DND-41 (cell line): Measurements from ENCODE around the gene CD93.

Experiments used
- ATAC-seq: fragments of 200-7000 bp; cut with Tn5 transposase; 3 replicates; pipeline ENCODE4 v1.9.1; 2021; ENCODE audit warnings: low read depth; ENCODE audit not compliant: insufficient read depth
- DNase-seq: peaks from one replicate; pipeline ENCODE4 v3.0.0-alpha.2; 2020
- H2AFZ ChIP-seq: 2 replicates; pipeline ENCODE4 v1.6.0; 2012; ENCODE audit warnings: low read depth, low read length
- H3K27ac ChIP-seq: 2 replicates; pipeline ENCODE4 v1.5.1; 2012; ENCODE audit warnings: low read length, inconsistent platforms
- H3K27me3 ChIP-seq: fragments of 200-600 bp; sonication (generic); 2 replicates; pipeline ENCODE4 v1.6.0; 2012; ENCODE audit warnings: low read length, mild to moderate bottlenecking, inconsistent platforms; ENCODE audit not compliant: insufficient read depth, poor library complexity
- H3K36me3 ChIP-seq: 2 replicates; pipeline ENCODE4 v1.5.1; 2012; ENCODE audit warnings: low read length, inconsistent platforms; ENCODE audit not compliant: insufficient read depth
- H3K4me1 ChIP-seq: 2 replicates; pipeline ENCODE4 v1.5.1; 2012; ENCODE audit warnings: mild to moderate bottlenecking, low read length; ENCODE audit not compliant: insufficient read depth
- H3K4me2 ChIP-seq: 2 replicates; pipeline ENCODE4 v1.6.0; 2012; ENCODE audit warnings: mild to moderate bottlenecking, moderate library complexity, low read length, inconsistent platforms; ENCODE audit not compliant: insufficient read depth
- H3K4me3 ChIP-seq, 2 experiments: fragments of 200-600 bp in 1 of 2; shearing (Covaris generic) in 1 of 2; 2 replicates each; pipeline ENCODE4 v1.5.1; 2012 to 2016; ENCODE audit warnings: inconsistent platforms in 2 of 2, low read length in 2 of 2, mild to moderate bottlenecking in 2 of 2, low read depth in 1 of 2, moderate library complexity in 1 of 2
- H3K79me2 ChIP-seq: 2 replicates; pipeline ENCODE4 v1.6.0; 2012; ENCODE audit warnings: low read length, inconsistent platforms; ENCODE audit not compliant: insufficient read depth
- H3K9ac ChIP-seq: 2 replicates; pipeline ENCODE4 v1.6.0; 2012; ENCODE audit warnings: low read depth, mild to moderate bottlenecking, inconsistent platforms, low read length, moderate library complexity
- H3K9me3 ChIP-seq: 2 replicates; pipeline ENCODE4 v1.5.1; 2012; ENCODE audit warnings: low read length, moderate library complexity, mild to moderate bottlenecking, inconsistent platforms; ENCODE audit not compliant: insufficient read depth, severe bottlenecking
- H4K20me1 ChIP-seq: 2 replicates; pipeline ENCODE4 v1.6.0; 2012; ENCODE audit warnings: low read length; ENCODE audit not compliant: insufficient read depth
- EZH2 ChIP-seq: IDR thresholded peaks from 3 replicates; pipeline ENCODE4 v1.6.1; 2012; ENCODE audit warnings: borderline replicate concordance, low read depth, mild to moderate bottlenecking, moderate library complexity, low read length, inconsistent platforms; ENCODE audit not compliant: severe bottlenecking
- TF ChIP-seq, protein P1 (sequence below): IDR thresholded peaks from 2 replicates; pipeline ENCODE4 v1.5.1; 2012; ENCODE audit warnings: borderline replicate concordance, low read length, moderate library complexity, mild to moderate bottlenecking; ENCODE audit not compliant: poor library complexity, severe bottlenecking; ENCODE audit errors: extremely low read depth

CD93 gene

GRCh38 chr20:23125159-23125558 lies 39.0 kb upstream of the CD93 start:
- peak; percentile 70 for DNase-seq
- TF ChIP-seq, protein P1, sequence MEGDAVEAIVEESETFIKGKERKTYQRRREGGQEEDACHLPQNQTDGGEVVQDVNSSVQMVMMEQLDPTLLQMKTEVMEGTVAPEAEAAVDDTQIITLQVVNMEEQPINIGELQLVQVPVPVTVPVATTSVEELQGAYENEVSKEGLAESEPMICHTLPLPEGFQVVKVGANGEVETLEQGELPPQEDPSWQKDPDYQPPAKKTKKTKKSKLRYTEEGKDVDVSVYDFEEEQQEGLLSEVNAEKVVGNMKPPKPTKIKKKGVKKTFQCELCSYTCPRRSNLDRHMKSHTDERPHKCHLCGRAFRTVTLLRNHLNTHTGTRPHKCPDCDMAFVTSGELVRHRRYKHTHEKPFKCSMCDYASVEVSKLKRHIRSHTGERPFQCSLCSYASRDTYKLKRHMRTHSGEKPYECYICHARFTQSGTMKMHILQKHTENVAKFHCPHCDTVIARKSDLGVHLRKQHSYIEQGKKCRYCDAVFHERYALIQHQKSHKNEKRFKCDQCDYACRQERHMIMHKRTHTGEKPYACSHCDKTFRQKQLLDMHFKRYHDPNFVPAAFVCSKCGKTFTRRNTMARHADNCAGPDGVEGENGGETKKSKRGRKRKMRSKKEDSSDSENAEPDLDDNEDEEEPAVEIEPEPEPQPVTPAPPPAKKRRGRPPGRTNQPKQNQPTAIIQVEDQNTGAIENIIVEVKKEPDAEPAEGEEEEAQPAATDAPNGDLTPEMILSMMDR, result no peak
- no peak for TF ChIP-seq EZH2
- Histone ChIP-seq H3K27ac (peak overlapping the region; percentile 97), H3K4me2 (peak overlapping the region; percentile 50), H3K4me3 (peak overlapping the region in 1 of 2 experiments; percentile 16; a peak in 1 of 4 replicates), H4K20me1 (no peaks in the 10 kb centered on the region), H3K9me3 (no peaks in the 10 kb centered on the region), H3K27me3 (no peaks in the 10 kb centered on the region), H3K36me3 (no peaks in the 10 kb centered on the region), H2AFZ (no peak overlapping the region), H3K9ac (peak overlapping the region; percentile 65), H3K4me1 (peaks cover 94% of the 10 kb centered on the region), H3K79me2 (peaks cover 11% of the 10 kb centered on the region)
- peak; percentile 14; the same call in 2 of the 3 replicates for ATAC-seq

DNA sequence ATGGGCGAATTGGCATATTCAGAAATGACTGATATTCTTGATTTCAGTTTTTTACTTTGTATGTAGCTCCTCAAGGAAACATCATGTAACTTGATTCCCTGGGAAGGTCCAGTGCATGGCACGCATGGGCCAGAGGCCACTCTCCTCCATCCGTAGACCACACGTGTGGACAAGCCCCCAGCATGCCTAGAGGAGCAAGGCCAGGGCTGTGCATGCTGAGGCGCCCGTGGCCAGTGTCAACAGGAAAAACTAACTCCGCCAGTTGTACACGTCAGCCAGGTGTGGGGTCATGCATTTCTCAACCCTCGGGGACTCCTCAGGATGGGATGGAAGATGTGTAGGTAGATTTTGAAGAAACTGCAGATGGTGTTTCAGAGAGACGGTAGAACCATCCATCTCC lies 37.8 kb upstream of the CD93 start:
- DNase-seq (no peak), ATAC-seq (no peak)
- H3K4me3 ChIP-seq, result no peak overlapping the region
- H4K20me1 ChIP-seq, result no peaks in the 10 kb centered on the region
- peak overlapping the region; percentile 65 for H3K9ac ChIP-seq
- H3K79me2 ChIP-seq, result peaks cover 19% of the 10 kb centered on the region
- peak overlapping the region; percentile 50; the same call in 1 of the 2 replicates for H3K4me2 ChIP-seq
- no peak for TF ChIP-seq EZH2
- TF ChIP-seq, protein P1, result no peak
- no peaks in the 10 kb centered on the region for H3K9me3 ChIP-seq
- H3K27me3 ChIP-seq, result no peaks in the 10 kb centered on the region
- peaks cover 99% of the 10 kb centered on the region for H3K4me1 ChIP-seq
- H3K36me3 ChIP-seq, result no peaks in the 10 kb centered on the region
- peak overlapping the region; percentile 97 for H3K27ac ChIP-seq
- 0 out of 2 replicates have a peak overlapping the region, but pooled peaks have one; percentile 1 for H2AFZ ChIP-seq

DNA sequence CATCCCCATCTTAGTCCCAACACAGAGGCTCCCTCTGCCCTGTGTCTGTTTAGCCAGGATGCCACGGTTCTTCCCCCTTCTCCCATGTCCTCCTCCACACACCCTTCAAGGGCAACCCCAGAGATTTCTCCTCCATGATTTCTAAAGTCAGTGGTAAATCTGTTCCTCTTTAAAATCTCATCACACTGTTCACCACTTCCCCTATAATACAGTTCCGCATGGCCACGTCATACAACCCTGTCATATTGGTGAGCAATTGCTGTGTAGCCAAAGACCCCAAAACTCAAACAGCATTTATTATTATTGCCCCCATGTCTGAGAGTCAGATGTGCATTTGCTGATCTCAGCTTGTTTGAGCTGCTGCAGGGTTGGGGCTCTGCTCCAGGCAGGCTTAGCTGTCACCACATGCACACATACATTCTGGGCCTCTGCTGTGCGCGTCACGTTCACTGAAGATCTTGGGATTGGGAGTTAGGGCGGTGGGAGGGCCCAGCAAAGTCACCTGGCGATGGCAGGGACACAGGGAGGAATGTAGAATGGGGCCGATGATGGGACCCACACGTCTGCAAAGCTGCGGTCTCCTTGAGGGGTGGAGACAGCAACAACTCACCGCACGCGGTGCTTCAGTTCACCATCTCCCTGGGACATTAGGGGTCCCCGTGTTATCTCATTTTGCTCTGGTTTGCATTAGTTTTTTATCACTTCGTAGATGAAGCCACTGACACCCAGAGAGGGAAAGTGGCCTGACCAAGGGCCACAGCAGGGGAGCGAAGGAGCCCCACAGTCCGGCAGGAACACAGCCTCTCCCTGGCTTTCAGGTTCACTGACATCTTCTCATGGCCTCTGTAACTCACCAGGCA lies 36.9 kb upstream of the CD93 start:
- Histone ChIP-seq H3K79me2 (peaks cover 19% of the 10 kb centered on the region), H3K4me3 (no peak overlapping the region), H4K20me1 (no peaks in the 10 kb centered on the region), H3K4me1 (peaks cover 99% of the 10 kb centered on the region), H3K4me2 (no peak overlapping the region), H3K36me3 (no peaks in the 10 kb centered on the region), H2AFZ (no peak overlapping the region), H3K27ac (peak overlapping the region; percentile 97), H3K27me3 (no peaks in the 10 kb centered on the region), H3K9ac (peak overlapping the region; percentile 65), H3K9me3 (no peaks in the 10 kb centered on the region)
- no peak for ATAC-seq
- no peak for TF ChIP-seq EZH2
- TF ChIP-seq, protein P1, result no peak
- no peak for DNase-seq
